ENCODE results near the gene GFOD1. TPM values are rescaled to one million over a fixed set of nuclear protein-coding genes. Genes with fewer than 3 reads are reported as not detected.

GFOD1 gene
- total RNA-seq, 4 donors from 2014 or later: 21.8 to 49.4 (median 31.1) TPM

DNA sequence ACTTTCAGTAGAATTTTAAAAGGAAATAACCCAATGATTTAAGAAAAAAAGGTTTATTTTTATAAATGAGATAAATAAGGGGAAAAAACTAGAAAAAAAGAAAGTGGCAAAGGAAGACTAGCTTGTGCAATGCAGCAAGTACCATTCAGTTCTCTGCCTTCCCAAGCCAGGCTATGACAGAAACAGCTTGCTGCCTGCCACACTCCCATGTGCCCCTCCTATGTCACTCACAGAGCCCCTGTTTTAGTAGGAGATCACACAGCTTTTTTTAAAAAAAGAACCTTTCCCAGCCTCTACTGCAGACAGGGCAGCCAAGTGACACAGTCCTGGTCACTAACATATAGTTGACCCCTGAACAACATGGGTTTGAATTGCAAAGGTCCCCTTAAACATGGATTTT, 172.6 kb downstream of the GFOD1 start:
- DNase-seq (ENCODE audit: low spot score in 2 of 2): no peak
- Histone ChIP-seq H3K27me3 (no peaks in the 10 kb centered on the region), H3K4me3 (no peak overlapping the region), H3K27ac (no peak overlapping the region), H3K4me1 (no peaks in the 10 kb centered on the region), H3K36me3 (peaks cover 0 to 97% (median 23%) of the 10 kb centered on the region in 3 donors), H3K9me3 (no peaks in the 10 kb centered on the region)
- TF ChIP-seq, protein P1, sequence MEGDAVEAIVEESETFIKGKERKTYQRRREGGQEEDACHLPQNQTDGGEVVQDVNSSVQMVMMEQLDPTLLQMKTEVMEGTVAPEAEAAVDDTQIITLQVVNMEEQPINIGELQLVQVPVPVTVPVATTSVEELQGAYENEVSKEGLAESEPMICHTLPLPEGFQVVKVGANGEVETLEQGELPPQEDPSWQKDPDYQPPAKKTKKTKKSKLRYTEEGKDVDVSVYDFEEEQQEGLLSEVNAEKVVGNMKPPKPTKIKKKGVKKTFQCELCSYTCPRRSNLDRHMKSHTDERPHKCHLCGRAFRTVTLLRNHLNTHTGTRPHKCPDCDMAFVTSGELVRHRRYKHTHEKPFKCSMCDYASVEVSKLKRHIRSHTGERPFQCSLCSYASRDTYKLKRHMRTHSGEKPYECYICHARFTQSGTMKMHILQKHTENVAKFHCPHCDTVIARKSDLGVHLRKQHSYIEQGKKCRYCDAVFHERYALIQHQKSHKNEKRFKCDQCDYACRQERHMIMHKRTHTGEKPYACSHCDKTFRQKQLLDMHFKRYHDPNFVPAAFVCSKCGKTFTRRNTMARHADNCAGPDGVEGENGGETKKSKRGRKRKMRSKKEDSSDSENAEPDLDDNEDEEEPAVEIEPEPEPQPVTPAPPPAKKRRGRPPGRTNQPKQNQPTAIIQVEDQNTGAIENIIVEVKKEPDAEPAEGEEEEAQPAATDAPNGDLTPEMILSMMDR (IDR thresholded peaks at IDR 0.05): no peak
- no peak for TF ChIP-seq POLR2A (IDR thresholded peaks at IDR 0.05)

DNA sequence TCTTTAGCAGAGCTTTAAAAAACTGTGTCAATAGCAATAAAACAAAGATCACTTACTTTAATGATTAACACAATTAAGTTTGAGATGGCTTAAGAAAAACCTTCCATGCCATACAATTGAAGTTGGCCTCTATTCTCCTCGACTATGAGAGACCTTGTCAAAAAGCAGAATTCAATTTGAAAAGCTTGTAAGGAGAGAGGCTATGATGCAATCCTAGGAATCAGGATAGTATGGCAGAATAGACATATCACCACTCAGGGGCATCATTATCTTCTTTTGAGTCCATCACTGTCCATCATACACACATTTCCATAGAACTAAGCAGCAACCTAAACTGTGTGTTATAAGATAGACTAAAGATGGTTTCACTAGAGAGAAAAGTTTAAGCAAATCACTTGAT, 176.2 kb downstream of the GFOD1 start:
- Histone ChIP-seq H3K9me3 (no peaks in the 10 kb centered on the region), H3K27me3 (no peaks in the 10 kb centered on the region), H3K27ac (no peak overlapping the region), H3K4me1 (peaks cover 0 to 2% (median 0%) of the 10 kb centered on the region in 4 donors), H3K36me3 (peaks cover 0 to 87% (median 8%) of the 10 kb centered on the region in 3 donors), H3K4me3 (no peak overlapping the region)
- no peak for TF ChIP-seq POLR2A (IDR thresholded peaks at IDR 0.05)
- TF ChIP-seq EP300 (IDR thresholded peaks at IDR 0.05): no peak
- TF ChIP-seq, protein P1 (IDR thresholded peaks at IDR 0.05): no peak
- DNase-seq (ENCODE audit: low spot score in 2 of 2): no peak
- 37 to 71% methylated on average over 1 of the region's 1 CpG for whole genome bisulfite sequencing, 2 donors

DNA sequence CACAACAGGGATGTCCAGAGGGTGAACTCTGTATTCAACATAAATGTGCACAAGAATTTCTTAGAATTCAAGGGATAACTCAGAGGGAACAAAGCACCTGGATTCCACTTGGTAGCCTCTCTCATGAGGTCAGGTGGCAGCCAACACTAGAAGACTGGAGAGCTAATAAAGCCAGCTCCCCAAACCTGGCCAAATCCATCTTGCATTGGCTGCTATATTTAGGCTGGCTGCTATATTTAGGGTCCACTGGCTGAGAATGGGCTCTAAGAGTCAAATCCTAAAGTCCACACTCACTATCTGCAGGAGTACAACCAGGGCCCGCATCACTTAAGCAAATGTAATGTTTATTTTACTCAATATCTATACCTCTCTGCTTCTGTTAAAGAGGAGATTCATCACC, 179.1 kb downstream of the GFOD1 start:
- Histone ChIP-seq H3K9me3 (no peaks in the 10 kb centered on the region), H3K27me3 (no peaks in the 10 kb centered on the region), H3K4me1 (peaks cover 0 to 18% (median 11%) of the 10 kb centered on the region in 4 donors), H3K36me3 (peaks cover 0 to 67% (median 0%) of the 10 kb centered on the region in 3 donors), H3K27ac (no peak overlapping the region), H3K4me3 (no peak overlapping the region)
- TF ChIP-seq, protein P1 (IDR thresholded peaks at IDR 0.05): no peak
- TF ChIP-seq EP300 (IDR thresholded peaks at IDR 0.05): no peak
- no peak for TF ChIP-seq POLR2A (IDR thresholded peaks at IDR 0.05)
- WGBS, 2 donors: 93 to 94% methylated on average over 1 of the region's 1 CpG
- DNase-seq (ENCODE audit: low spot score in 2 of 2): no peak

Other genes with a start within 250 kb of the GFOD1 start
- gene TBC1D7, start 159.1 kb downstream of the GFOD1 start, total RNA-seq: 10 to 100 TPM in 1 of 4 donors, 1 to 10 TPM in 3; 5.5 to 28.2 (median 7.1) TPM
- 10 to 100 TPM in 3 of 4 donors, 1 to 10 TPM in 1; 7.5 to 13.3 (median 11.7) TPM for gene SIRT5, start 87.0 kb upstream of the GFOD1 start, total RNA-seq
- gene NOL7, start 127.7 kb upstream of the GFOD1 start, total RNA-seq: 100 to 1,000 TPM; 108 to 187 (median 125) TPM
- gene RANBP9, start 224.2 kb upstream of the GFOD1 start, total RNA-seq: 10 to 100 TPM; 28.5 to 38.4 (median 37.7) TPM